Muscle of leg (tissue), 11 donors: Measurements from ENCODE around the gene CDK5RAP3. TPM values are rescaled to one million over a fixed set of nuclear protein-coding genes. Genes with fewer than 3 reads are reported as not detected.
"Not testable (repeated sequence)": the region's sequence is repeated elsewhere in the genome, so short reads cannot be mapped to it uniquely, and the experiment has no call there.

Experiments used
- DNase-seq: peaks from one replicate; pipeline ENCODE4 v3.0.0; 2013
- H3K27ac ChIP-seq: one replicate; pipeline ENCODE4 v1.5.1; 2013; ENCODE audit warnings: mild to moderate bottlenecking, low read length, control low read depth
- H3K27me3 ChIP-seq: one replicate; pipeline ENCODE4 v1.6.1; 2013; ENCODE audit warnings: low read length; ENCODE audit not compliant: control insufficient read depth, insufficient read depth
- H3K36me3 ChIP-seq: one replicate; pipeline ENCODE4 v1.6.1; 2013; ENCODE audit warnings: low read length; ENCODE audit not compliant: control insufficient read depth, insufficient read depth
- H3K4me1 ChIP-seq: one replicate; pipeline ENCODE4 v1.6.1; 2013; ENCODE audit warnings: low read length; ENCODE audit not compliant: control insufficient read depth, insufficient read depth
- H3K4me3 ChIP-seq: one replicate; pipeline ENCODE4 v1.5.1; 2013; ENCODE audit warnings: low read length, control low read depth
- H3K9me3 ChIP-seq: replicated peaks from 2 replicates; pipeline ENCODE4 v1.6.1; 2013; ENCODE audit warnings: low read depth, low read length; ENCODE audit not compliant: control insufficient read depth
- WGBS: methylation state at CpG from one replicate; pipeline ENCODE4 v1.1.5; 2013; ENCODE audit warnings: missing lambda C conversion rate; ENCODE audit not compliant: insufficient coverage; 5-methylcytosine and 5-hydroxymethylcytosine counted together
- polyA plus RNA-seq, 8 donors: library from polyadenylated mRNA; unstranded; fragments of 120-200 nt; gene quantifications; one replicate each; pipeline versions ENCODE4 v1.2.1 to v1.2.3, GENCODE V29; 2013; ENCODE audit warnings: inconsistent platforms in 1 of 8, low replicate concordance in 1 of 8; ENCODE audit not compliant: insufficient read length in 8 of 8, insufficient read depth in 1 of 8
- total RNA-seq: library from RNA; stranded (reverse); fragments of 120-200 nt; gene quantifications from one replicate; pipeline ENCODE4 v1.2.4, GENCODE V29; 2013

CDK5RAP3 gene
- total and polyA plus RNA-seq, 9 donors: 72.6 to 99.0 (median 84.5) TPM

DNA sequence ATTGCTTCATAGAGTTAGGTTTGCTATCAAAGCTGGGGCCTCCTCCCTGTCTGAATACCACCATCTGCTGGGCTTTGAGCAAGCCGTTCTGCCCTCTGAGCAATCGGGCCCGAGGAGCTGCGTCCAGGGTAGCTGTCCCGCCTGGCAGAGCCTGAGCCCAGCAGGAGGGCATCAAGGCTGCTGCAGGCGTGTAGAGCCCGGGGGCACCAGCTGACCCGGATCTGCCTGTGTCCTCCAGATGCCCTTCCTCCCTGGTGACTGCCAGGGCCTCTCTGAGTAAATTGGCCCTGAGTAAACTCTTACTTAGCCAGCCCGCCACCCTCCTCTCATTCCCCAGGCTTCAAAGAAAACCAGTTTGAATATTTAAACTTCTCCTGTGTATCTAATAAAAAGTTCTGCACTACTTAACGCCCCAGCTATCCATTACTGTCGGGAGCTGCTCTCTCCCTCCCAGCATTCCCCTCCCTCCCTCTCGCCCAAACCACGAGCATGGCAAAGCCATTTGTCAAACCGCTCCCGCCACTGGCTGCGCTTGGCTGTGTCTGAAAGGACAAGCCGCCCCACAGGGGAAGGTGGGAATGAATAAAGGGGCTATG is 16.4 kb downstream of the CDK5RAP3 start:
- Histone ChIP-seq H3K36me3 (peaks cover 15% of the 10 kb centered on the region), H3K4me1 (peaks cover 29% of the 10 kb centered on the region), H3K27ac (peak overlapping the region; percentile 47), H3K9me3 (no peaks in the 10 kb centered on the region), H3K4me3 (no peak overlapping the region), H3K27me3 (no peaks in the 10 kb centered on the region)
- 27% methylated on average over 16 of the region's 17 CpGs for WGBS
- DNase-seq: no peak

DNA sequence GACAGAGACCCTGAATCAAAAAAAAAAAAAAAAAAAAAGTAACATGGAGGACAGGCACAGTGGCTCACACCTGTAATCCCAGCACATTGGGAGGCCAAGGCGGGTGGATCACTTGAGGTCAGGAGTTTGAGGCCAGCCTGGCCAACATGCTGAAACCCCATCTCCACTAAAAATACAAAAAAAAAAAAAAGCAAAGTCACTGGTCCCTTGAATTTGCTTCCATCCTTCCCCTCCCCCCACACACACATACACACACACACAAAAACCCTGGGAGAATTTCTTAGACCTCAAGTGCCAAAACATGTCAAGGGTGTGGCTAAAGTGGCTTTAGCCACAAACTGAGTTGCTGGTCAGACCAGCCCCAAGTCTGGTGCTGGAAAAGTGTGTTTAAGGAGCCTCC is 17.5 kb downstream of the CDK5RAP3 start:
- H3K27me3 ChIP-seq, H3K36me3 ChIP-seq, H3K9me3 ChIP-seq, H3K4me3 ChIP-seq, DNase-seq, H3K27ac ChIP-seq: not testable (repeated sequence)
- H3K4me1 ChIP-seq: peaks cover 29% of the 10 kb centered on the region
- 100% methylated on average over 1 of the region's 1 CpG for WGBS

DNA sequence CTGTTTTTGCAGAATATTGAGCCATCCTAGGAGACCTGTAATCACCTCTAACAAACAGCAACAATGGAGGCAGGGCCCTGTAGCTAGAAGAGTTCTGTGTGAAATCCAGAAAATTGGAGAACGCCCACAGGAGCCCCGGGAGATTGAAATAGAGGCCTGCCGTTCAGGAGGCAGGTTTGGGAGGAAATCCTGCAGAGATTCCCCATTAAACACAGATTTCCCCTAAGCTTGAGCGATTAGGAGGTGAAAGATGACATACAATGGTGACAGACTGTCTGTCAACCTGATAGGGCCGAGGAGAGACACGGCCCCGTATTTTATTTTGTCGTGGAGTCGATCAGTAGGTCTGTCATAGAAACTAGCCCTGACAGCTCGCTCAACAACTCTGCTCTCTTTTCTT is 18.2 kb downstream of the CDK5RAP3 start:
- no peaks in the 10 kb centered on the region for H3K36me3 ChIP-seq
- WGBS: 55% methylated on average over 7 of the region's 10 CpGs

DNA sequence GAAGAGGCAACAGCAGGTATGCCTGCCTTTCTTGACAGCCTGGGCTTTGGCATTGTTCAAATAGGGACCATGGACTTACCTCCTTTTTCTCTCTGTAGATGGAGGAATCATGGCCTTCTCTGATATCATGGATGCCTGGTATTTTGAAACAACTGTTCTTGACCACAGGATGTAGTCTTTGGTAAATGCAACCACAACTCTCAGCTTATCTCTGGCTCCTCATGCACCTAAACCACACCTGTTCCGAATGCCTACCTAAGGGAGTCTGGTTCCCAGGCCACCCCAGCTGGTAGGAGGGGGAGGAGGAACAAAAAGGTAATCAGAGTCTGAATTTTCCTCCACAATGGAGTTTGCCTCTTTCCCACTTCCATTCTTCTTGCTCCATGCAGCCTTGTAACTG is 18.8 kb downstream of the CDK5RAP3 start:
- DNase-seq: no peak
- H3K9me3 ChIP-seq: no peaks in the 10 kb centered on the region
- no peaks in the 10 kb centered on the region for H3K27me3 ChIP-seq
- peaks cover 29% of the 10 kb centered on the region for H3K4me1 ChIP-seq
- H3K27ac ChIP-seq: no peak overlapping the region
- no peaks in the 10 kb centered on the region for H3K36me3 ChIP-seq
- no CpG with 5 or more reads among the region's 1 CpG for WGBS
- no peak overlapping the region for H3K4me3 ChIP-seq

More for the DNA sequence above, 18.2 kb downstream of the CDK5RAP3 start:
- Histone ChIP-seq H3K4me1 (peaks cover 29% of the 10 kb centered on the region), H3K27ac (no peak overlapping the region), H3K27me3 (no peaks in the 10 kb centered on the region), H3K4me3 (no peak overlapping the region), H3K9me3 (no peaks in the 10 kb centered on the region)
- DNase-seq: no peak

DNA sequence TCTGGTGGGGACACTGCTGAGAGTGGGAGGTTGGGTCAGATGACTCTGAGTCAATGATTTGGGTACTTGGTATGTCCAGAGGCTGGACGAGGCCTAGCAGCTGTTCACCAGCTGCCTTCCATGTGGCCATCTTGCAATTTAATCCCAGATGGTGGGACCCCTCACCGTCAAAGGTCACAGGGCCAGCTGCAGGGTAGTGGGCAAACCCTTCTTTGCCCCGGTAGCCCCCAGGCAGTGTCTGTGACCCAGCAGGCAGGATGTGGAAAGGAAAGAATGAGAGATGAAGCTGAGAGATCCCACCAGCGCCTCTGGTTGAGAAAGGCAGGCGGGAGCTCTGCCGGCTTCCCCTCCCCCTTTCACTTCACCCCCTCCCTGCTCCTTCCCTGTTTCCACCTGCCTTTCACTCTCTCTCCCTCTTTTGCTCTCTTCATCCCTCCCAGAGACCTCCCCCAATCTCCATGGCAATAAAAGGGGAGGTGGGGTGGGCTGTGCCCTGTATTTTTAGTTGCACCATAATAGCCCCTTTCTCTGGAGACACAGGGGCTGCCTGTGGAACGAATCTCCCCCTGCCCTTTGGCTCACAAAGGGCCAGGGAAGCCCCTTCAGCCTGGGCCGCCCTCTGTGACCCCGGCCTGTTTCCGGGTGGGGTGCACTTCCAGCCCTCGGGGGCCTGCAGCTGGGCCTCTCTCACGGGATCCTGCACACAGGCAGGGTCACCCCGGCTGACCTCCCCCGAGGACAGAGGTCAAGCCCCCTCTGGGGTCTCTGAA is 20.2 kb downstream of the CDK5RAP3 start:
- H3K27me3 ChIP-seq: no peaks in the 10 kb centered on the region
- 36% methylated on average over 10 of the region's 14 CpGs for WGBS
- H3K4me1 ChIP-seq: peaks cover 33% of the 10 kb centered on the region
- no peak for DNase-seq
- H3K4me3 ChIP-seq: no peak overlapping the region
- H3K9me3 ChIP-seq: no peaks in the 10 kb centered on the region
- no peak overlapping the region for H3K27ac ChIP-seq
- no peaks in the 10 kb centered on the region for H3K36me3 ChIP-seq

DNA sequence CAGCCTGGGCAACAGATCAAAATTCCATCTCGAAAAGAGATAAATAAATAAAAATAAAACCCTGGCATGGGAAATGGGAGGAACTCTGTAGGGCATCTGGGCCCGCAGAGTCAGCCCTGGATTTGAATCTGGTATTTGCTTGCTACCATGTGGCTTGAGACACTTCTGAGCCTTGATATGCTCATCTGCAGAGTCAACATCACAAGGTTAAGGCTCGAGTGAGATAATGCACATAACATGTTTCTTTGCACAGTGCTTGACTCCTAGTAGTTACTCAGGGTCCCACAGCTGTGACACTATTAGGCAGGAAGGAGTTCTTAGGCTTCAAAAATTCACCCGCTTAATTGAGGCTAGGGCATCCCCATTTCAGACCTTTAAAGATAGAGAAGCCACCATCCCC is 21.3 kb downstream of the CDK5RAP3 start:
- Histone ChIP-seq H3K36me3 (no peaks in the 10 kb centered on the region), H3K4me3 (no peak overlapping the region), H3K9me3 (no peaks in the 10 kb centered on the region), H3K27me3 (peaks cover 2% of the 10 kb centered on the region), H3K27ac (no peak overlapping the region), H3K4me1 (peaks cover 29% of the 10 kb centered on the region)
- WGBS: 66% methylated on average over 2 of the region's 4 CpGs
- no peak for DNase-seq

DNA sequence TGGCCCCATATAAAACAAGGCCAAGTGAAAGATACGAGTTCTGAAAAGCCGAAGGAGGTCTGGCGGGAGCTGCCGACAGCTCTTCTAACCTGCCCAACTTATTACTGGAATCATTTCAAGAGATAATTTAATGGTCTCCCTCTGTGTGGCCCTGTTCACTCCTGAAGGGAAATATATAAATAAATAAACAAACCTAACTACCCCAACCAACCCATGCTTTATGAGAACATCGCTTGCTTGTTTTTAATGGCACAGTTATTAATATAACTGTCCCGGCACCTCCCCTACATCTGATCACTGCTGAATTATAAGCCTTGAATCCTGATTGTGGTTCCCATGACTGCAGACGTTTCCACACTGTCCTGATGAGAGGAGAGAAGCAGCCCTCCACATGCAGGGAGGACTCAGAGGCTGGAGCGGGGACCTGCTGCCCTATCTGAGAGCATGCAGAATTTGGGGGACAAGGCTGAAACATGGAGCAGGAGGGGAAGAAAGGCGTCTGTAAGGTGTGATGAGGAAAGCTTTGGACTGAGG is 22.2 kb downstream of the CDK5RAP3 start:
- Histone ChIP-seq H3K36me3 (no peaks in the 10 kb centered on the region), H3K4me1 (peaks cover 23% of the 10 kb centered on the region), H3K27me3 (peaks cover 2% of the 10 kb centered on the region), H3K27ac (no peak overlapping the region), H3K4me3 (no peak overlapping the region), H3K9me3 (no peaks in the 10 kb centered on the region)
- no CpG with 5 or more reads among the region's 9 CpGs for WGBS
- no peak for DNase-seq

DNA sequence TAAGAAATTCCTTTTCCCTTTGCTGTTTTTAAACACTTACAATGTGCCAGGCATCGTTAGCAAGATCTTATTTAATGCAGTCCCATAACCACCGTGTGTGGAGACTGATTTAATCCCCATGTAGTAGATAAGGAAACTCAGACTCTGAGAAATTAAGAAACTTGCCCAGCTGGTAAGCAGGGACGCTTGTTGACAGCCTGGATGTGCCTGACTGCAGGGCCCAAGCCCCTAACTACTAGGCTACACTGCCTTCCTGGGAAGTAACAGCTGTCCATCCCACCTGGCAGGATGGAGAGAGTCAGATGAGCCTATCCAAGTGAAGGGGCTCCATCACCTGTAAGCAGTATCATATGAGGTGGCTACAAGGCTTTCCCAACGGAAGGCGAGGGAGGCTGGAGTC is 23.1 kb downstream of the CDK5RAP3 start:
- Histone ChIP-seq H3K9me3 (no peaks in the 10 kb centered on the region), H3K4me1 (peaks cover 20% of the 10 kb centered on the region), H3K27me3 (peaks cover 2% of the 10 kb centered on the region), H3K36me3 (no peaks in the 10 kb centered on the region), H3K27ac (no peak overlapping the region), H3K4me3 (no peak overlapping the region)
- WGBS: 62% methylated on average over 3 of the region's 5 CpGs
- DNase-seq: no peak

DNA sequence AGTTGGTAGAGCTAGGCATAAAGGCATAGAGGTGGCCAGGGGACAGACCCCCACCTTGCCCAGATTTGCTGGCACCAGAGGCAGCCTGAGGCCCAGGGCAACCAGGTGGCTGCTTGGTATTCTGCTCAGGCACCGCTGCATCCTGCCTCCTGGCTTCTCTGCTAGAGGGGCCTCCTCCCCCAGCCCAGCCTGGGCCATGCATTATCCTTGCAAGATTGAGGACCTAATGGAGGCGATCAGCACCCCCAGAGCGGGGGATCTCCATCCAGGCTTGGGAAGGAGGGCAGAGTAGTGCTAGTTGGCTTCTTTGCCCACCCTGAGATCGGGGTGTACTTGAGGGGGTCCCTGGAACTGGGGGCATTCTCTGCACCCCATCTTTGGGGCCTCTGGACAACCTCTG is 23.8 kb downstream of the CDK5RAP3 start:
- WGBS: 73% methylated on average over 4 of the region's 4 CpGs
- Histone ChIP-seq H3K9me3 (no peaks in the 10 kb centered on the region), H3K4me3 (no peak overlapping the region)

DNA sequence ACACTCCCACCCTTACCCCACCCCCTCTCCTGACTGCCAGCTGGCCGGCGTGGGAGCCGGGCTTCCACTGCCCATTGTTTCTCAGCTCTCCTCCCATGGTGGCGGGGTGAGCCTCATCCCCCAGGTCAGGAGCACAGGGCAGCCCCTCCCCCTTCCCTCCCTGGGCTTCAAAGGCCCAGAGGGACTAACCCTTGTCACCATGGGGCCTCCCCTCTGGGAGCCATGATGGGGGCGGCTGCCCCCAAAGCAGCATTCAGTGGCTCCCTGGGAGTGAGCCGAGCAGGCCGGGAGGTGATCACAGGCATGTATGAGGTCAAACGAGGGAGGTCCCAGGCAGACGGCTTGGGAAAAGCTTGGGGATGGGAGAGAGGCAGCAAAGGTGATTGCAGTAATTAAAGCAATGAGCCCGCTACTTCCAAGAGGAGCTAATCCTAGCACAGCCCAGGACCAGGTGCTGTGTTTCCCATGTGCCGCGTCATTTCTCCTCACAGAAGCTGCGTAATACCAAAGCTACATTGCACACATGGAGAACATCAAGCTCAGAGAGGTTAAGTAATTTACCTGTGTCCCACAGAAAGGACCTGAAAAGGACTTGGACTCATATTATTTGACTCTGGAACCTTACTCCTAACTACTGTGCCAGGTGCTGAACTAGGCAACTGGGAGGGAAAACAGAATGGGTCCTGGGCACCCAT is 24.5 kb downstream of the CDK5RAP3 start:
- no peak for DNase-seq
- H3K4me1 ChIP-seq: peaks cover 20% of the 10 kb centered on the region
- H3K4me3 ChIP-seq: no peak overlapping the region
- no peaks in the 10 kb centered on the region for H3K36me3 ChIP-seq
- H3K27ac ChIP-seq: no peak overlapping the region
- 35% methylated on average over 9 of the region's 13 CpGs for WGBS
- H3K9me3 ChIP-seq: no peaks in the 10 kb centered on the region
- peaks cover 2% of the 10 kb centered on the region for H3K27me3 ChIP-seq

More for the DNA sequence above, 23.8 kb downstream of the CDK5RAP3 start:
- no peak for DNase-seq
- Histone ChIP-seq H3K4me1 (peaks cover 20% of the 10 kb centered on the region), H3K27ac (no peak overlapping the region), H3K27me3 (peaks cover 2% of the 10 kb centered on the region), H3K36me3 (no peaks in the 10 kb centered on the region)
